ES-I3 (cell line): ENCODE results near the gene YIPF2.

Source experiments
- H3K36me3 ChIP-seq: 2 replicates; pipeline ENCODE4 v1.6.1; 2013; ENCODE audit warnings: mild to moderate bottlenecking, low read length, control low read depth, moderate library complexity; ENCODE audit not compliant: insufficient read depth
- H3K4me1 ChIP-seq: 2 replicates; pipeline ENCODE4 v1.6.1; 2013; ENCODE audit warnings: mild to moderate bottlenecking, control low read depth, low read length; ENCODE audit not compliant: insufficient read depth
- H3K9ac ChIP-seq: 2 replicates; pipeline ENCODE4 v1.6.1; 2013; ENCODE audit warnings: low read depth, mild to moderate bottlenecking, low read length, moderate library complexity
- H3K9me3 ChIP-seq: 2 replicates; pipeline ENCODE4 v1.6.1; 2013; ENCODE audit warnings: mild to moderate bottlenecking, low read length, moderate library complexity; ENCODE audit not compliant: control insufficient read depth, insufficient read depth

Gene YIPF2

DNA sequence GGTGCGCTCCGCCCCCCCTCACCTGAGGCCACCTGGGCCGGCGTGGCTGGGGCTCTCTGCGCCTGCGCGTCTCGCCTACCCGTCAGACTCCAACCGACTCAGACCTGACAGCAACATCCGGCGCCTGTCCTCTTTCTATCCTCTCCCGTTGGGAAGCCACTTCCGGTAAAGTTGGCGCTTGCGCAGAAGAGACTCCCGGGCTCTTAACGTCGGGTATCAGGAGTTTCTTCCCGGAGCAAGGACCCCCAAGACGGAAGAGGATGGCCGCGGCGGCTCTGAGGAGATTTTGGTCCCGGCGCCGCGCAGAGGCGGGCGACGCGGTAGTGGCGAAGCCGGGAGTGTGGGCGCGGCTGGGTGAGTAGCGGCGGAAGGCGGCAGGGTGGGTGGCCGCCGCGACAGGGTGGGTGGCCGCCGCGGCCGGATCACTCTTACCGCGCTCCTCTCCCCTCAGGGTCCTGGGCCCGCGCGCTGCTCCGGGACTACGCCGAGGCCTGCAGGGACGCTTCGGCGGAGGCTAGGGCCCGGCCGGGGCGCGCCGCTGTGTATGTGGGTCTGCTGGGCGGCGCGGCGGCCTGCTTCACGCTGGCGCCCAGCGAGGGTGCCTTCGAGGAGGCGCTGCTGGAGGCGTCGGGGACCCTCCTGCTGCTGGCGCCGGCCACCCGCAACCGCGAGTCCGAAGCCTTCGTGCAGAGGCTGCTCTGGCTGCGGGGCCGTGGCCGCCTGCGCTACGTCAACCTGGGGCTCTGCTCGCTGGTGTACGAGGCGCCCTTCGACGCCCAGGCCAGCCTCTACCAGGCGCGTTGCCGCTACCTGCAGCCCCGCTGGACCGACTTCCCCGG, at the start of gene YIPF2, which contains the start of gene TIMM29:
Gene YIPF2 (minus strand): TSS at position 77 of the 839 bp plus-strand sequence. CDS start 229 bp downstream, outside the sequence.
Gene TIMM29 (plus strand): TSS at position 249 of the 839 bp plus-strand sequence. CDS start 12 bp downstream, at position 261.
- Histone ChIP-seq H3K9ac (peak within 1 kb of the TSS; percentile 72), H3K36me3 (peaks cover 4% of the 10 kb centered on the region; the same call in 1 of the 2 replicates), H3K9me3 (no peaks in the 10 kb centered on the region), H3K4me1 (no peaks in the 10 kb centered on the region)

GRCh38 chr19:10977742-10978092, 49.3 kb upstream of the YIPF2 start:
- H3K9ac ChIP-seq = no peak overlapping the region
- peaks cover 4% of the 10 kb centered on the region; the same call in 1 of the 2 replicates for H3K9me3 ChIP-seq
- 0 out of 2 replicates have a peak, but pooled peaks cover 6% of the 10 kb centered on the region for H3K4me1 ChIP-seq
- H3K36me3 ChIP-seq = no peaks in the 10 kb centered on the region; the same call in 1 of the 2 replicates

- Histone ChIP-seq H3K36me3 (no peaks in the 10 kb centered on the region; the same call in 1 of the 2 replicates), H3K4me1 (0 out of 2 replicates have a peak, but pooled peaks cover 6% of the 10 kb centered on the region), H3K9ac (no peak overlapping the region)
Observed at GRCh38 chr19:10976131-10976892, 47.9 kb upstream of the YIPF2 start.

GRCh38 chr19:10975374-10976130, 47.1 kb upstream of the YIPF2 start:
- H3K9ac ChIP-seq = no peak overlapping the region

More at GRCh38 chr19:10976131-10976892, 47.9 kb upstream of the YIPF2 start:
- H3K9me3 ChIP-seq = peaks cover 4% of the 10 kb centered on the region; the same call in 1 of the 2 replicates

GRCh38 chr19:10971107-10971726, 42.8 kb upstream of the YIPF2 start:
- Histone ChIP-seq H3K9ac (no peak overlapping the region), H3K4me1 (no peaks in the 10 kb centered on the region), H3K36me3 (no peaks in the 10 kb centered on the region; the same call in 1 of the 2 replicates), H3K9me3 (peaks cover 4% of the 10 kb centered on the region; the same call in 1 of the 2 replicates)

More at GRCh38 chr19:10975374-10976130, 47.1 kb upstream of the YIPF2 start:
- H3K4me1 ChIP-seq = no peaks in the 10 kb centered on the region
- H3K9me3 ChIP-seq = peaks cover 4% of the 10 kb centered on the region; the same call in 1 of the 2 replicates
- H3K36me3 ChIP-seq = no peaks in the 10 kb centered on the region; the same call in 1 of the 2 replicates

DNA sequence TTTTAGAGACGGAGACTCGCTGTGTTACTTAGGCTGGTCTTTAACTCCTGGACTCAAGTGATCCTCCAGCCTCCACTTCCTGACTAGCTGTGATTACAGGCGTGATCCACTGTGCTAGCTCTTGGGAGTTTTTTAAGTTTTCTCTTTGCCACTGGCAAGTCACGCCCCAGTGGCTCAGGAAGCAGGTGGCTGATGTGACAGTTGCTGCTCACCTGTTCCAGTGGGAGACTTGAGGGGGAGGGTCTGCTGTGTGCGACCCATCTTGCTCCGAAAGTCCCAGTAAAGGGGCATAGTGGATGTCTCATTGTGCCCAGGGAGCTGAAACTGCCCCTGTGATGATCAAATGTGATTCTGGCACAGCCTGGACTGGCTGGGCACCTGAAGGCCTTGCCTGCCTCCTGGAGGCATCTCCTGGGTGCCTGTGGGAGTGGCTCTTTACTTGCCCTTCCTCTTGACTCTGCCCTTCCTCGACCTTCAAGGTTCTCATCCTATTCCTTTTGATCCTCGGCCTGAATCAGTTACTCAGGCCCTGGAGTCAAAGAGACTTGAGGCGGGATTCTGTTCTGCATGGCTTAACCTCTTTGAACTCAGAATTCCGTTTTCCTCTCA, 40.2 kb upstream of the YIPF2 start:
- no peaks in the 10 kb centered on the region; the same call in 1 of the 2 replicates for H3K9me3 ChIP-seq
- no peaks in the 10 kb centered on the region; the same call in 1 of the 2 replicates for H3K36me3 ChIP-seq
- H3K9ac ChIP-seq = no peak overlapping the region
- H3K4me1 ChIP-seq = peaks cover 8% of the 10 kb centered on the region; the same call in 1 of the 2 replicates

- no peaks in the 10 kb centered on the region for H3K36me3 ChIP-seq
- no peak overlapping the region for H3K9ac ChIP-seq
- H3K9me3 ChIP-seq = no peaks in the 10 kb centered on the region
- H3K4me1 ChIP-seq = peaks cover 12% of the 10 kb centered on the region; the same call in 1 of the 2 replicates
Observed at GRCh38 chr19:10966809-10967208, 38.4 kb upstream of the YIPF2 start.

- no peaks in the 10 kb centered on the region for H3K9me3 ChIP-seq
- H3K36me3 ChIP-seq = no peaks in the 10 kb centered on the region
- no peak overlapping the region for H3K9ac ChIP-seq
- peaks cover 12% of the 10 kb centered on the region; the same call in 1 of the 2 replicates for H3K4me1 ChIP-seq
Observed at GRCh38 chr19:10965398-10965797, 37.0 kb upstream of the YIPF2 start.

- no peak overlapping the region for H3K9ac ChIP-seq
- no peaks in the 10 kb centered on the region for H3K9me3 ChIP-seq
- H3K36me3 ChIP-seq = no peaks in the 10 kb centered on the region
- peaks cover 12% of the 10 kb centered on the region; the same call in 1 of the 2 replicates for H3K4me1 ChIP-seq
Observed at GRCh38 chr19:10964903-10965302, 36.5 kb upstream of the YIPF2 start.

DNA sequence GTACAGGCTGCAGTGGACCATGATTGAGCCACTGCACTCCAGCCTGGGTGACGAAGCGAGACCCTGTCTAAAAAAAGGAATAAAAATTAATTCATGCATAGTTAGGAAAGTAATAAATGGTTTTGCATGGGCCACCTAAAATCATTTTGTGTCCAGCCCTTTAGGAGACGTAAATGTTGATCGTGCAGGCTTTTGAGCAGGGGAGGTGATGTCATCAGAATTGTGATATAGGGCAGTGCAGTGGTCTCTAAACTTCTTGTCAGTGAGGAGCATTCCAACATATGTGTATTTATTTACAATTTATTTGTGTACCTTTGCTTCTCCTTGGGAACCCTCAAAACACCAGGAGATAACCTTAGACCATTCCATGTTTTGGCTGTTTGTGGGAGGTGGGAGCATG, 35.4 kb upstream of the YIPF2 start:
- H3K4me1 ChIP-seq = peaks cover 12% of the 10 kb centered on the region; the same call in 1 of the 2 replicates
- H3K9ac ChIP-seq = no peak overlapping the region
- no peaks in the 10 kb centered on the region for H3K36me3 ChIP-seq
- H3K9me3 ChIP-seq = no peaks in the 10 kb centered on the region

GRCh38 chr19:10962863-10963262, 34.4 kb upstream of the YIPF2 start:
- Histone ChIP-seq H3K36me3 (no peaks in the 10 kb centered on the region), H3K4me1 (peaks cover 12% of the 10 kb centered on the region; the same call in 1 of the 2 replicates), H3K9ac (no peak overlapping the region), H3K9me3 (no peaks in the 10 kb centered on the region)

- Histone ChIP-seq H3K4me1 (peaks cover 12% of the 10 kb centered on the region; the same call in 1 of the 2 replicates), H3K36me3 (no peaks in the 10 kb centered on the region), H3K9ac (peak overlapping the region; percentile 98), H3K9me3 (no peaks in the 10 kb centered on the region)
Observed at GRCh38 chr19:10961073-10961860, 32.8 kb upstream of the YIPF2 start.
